ENCODE data around the gene ELAPOR2. TPM values are rescaled to one million over a fixed set of nuclear protein-coding genes. Genes with fewer than 3 reads are reported as not detected.

The ELAPOR2 gene, protein sequence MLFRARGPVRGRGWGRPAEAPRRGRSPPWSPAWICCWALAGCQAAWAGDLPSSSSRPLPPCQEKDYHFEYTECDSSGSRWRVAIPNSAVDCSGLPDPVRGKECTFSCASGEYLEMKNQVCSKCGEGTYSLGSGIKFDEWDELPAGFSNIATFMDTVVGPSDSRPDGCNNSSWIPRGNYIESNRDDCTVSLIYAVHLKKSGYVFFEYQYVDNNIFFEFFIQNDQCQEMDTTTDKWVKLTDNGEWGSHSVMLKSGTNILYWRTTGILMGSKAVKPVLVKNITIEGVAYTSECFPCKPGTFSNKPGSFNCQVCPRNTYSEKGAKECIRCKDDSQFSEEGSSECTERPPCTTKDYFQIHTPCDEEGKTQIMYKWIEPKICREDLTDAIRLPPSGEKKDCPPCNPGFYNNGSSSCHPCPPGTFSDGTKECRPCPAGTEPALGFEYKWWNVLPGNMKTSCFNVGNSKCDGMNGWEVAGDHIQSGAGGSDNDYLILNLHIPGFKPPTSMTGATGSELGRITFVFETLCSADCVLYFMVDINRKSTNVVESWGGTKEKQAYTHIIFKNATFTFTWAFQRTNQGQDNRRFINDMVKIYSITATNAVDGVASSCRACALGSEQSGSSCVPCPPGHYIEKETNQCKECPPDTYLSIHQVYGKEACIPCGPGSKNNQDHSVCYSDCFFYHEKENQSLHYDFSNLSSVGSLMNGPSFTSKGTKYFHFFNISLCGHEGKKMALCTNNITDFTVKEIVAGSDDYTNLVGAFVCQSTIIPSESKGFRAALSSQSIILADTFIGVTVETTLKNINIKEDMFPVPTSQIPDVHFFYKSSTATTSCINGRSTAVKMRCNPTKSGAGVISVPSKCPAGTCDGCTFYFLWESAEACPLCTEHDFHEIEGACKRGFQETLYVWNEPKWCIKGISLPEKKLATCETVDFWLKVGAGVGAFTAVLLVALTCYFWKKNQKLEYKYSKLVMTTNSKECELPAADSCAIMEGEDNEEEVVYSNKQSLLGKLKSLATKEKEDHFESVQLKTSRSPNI
- total RNA-seq (2012; rRNA removed), result 0.83 and 1.3 TPM in 2 replicates
- polyA plus RNA-seq (2012; rRNA removed), result 0.34 and 0.62 TPM in 2 replicates
- 0.11 and 0.13 TPM in 2 replicates for polyA plus RNA-seq (2012; cell fraction: cytosol; rRNA removed)
- 0.09 and 1.6 TPM in 2 replicates for polyA plus RNA-seq (2012; cell fraction: nucleus; rRNA removed; ENCODE audit: low replicate concordance)
- Bru-seq, nascent RNA, result percentile 21 among the genes with signal in this experiment
- percentile 13 among the genes with signal in this experiment for BruChase-seq, experiment 1, labeled RNA remaining after a 6-hour chase
- BruChase-seq, experiment 2, labeled RNA remaining after a 2-hour chase, result percentile 17 among the genes with signal in this experiment
- long read RNA-seq, result 0 reads

- no peaks in the 10 kb centered on the region for H4K20me1 ChIP-seq (ENCODE audit: insufficient read depth, low read length)
- no peak within 1 kb of the TSS for H2AK9ac ChIP-seq (replicated peaks; ENCODE audit: low read depth, low read length, poor library complexity)
- DNase-seq (peak; percentile 8), ATAC-seq (ENCODE audit: low read depth) (peak; percentile 96)
- H2AFZ ChIP-seq (replicated peaks; ENCODE audit: low read length, poor library complexity), result peak within 1 kb of the TSS; percentile 90
- peak within 1 kb of the TSS; percentile 41 for H3K4me3 ChIP-seq (ENCODE audit: insufficient read depth, low read depth, low read length)
- no peak within 1 kb of the TSS for H2AK5ac ChIP-seq (ENCODE audit: low read depth, low read length)
- intact Hi-C loops (cut with micrococcal nuclease) (no loop called here), in situ Hi-C loops (cut with MboI; ENCODE audit: low sequenced_read_pairs) (no loop called here), dilution Hi-C loops (cut with HindIII; ENCODE audit: low sequenced_read_pairs, unreplicated experiment) (no loop called here)
- peak within 1 kb of the TSS; percentile 94 for H3K4me2 ChIP-seq (ENCODE audit: low read depth, low read length)
- H4K5ac ChIP-seq (ENCODE audit: low read depth, low read length), result no peak within 1 kb of the TSS
- no peak within 1 kb of the TSS for H3K23ac ChIP-seq (ENCODE audit: low read depth, low read length)
- H3K4ac ChIP-seq (ENCODE audit: low read depth, low read length), result no peak within 1 kb of the TSS
- H3K4me1 ChIP-seq (ENCODE audit: control insufficient read depth, insufficient read depth, low read length), result peaks cover 1% of the 10 kb centered on the region; the same call in 1 of the 2 replicates
- H4K91ac ChIP-seq (ENCODE audit: insufficient read depth, low read depth, low read length), result no peak within 1 kb of the TSS
- H4K8ac ChIP-seq (ENCODE audit: low read depth in 2 of 2, low read length in 2 of 2), result no peak within 1 kb of the TSS
- no peak within 1 kb of the TSS for H2BK5ac ChIP-seq (ENCODE audit: low read depth, low read length, poor library complexity, severe bottlenecking)
- no peaks in the 10 kb centered on the region for H3K79me1 ChIP-seq (ENCODE audit: low read depth in 1 of 2, low read length in 2 of 2)
- H2BK20ac ChIP-seq (ENCODE audit: low read depth, low read length), result no peak within 1 kb of the TSS
- H3K56ac ChIP-seq (ENCODE audit: extremely low read depth, insufficient read depth, low read length), result no peak within 1 kb of the TSS
- no peak within 1 kb of the TSS for H2BK120ac ChIP-seq (ENCODE audit: low read depth, low read length)
- no TSS peak for BruUV-seq (replicated peaks)
- H3K9me3 ChIP-seq (ENCODE audit: control insufficient read depth, insufficient read depth, low read length), result no peaks in the 10 kb centered on the region
- no CpG with 5 or more reads among the region's 70 CpGs for WGBS, 2 experiments (ENCODE audit: extremely low coverage in 2 of 2, insufficient read length in 1 of 2)
- H3K36me3 ChIP-seq (ENCODE audit: control insufficient read depth, insufficient read depth, low read length), result no peaks in the 10 kb centered on the region
- no peak within 1 kb of the TSS for H3K27ac ChIP-seq (ENCODE audit: insufficient read depth, low read length)
- ChIA-PET CTCF (interaction anchor here (0.5 kb wide), 1 partner anchor 802 kb away, joined by 8 read pairs; no protein-coding TSS in a partner anchor), POLR2A (ENCODE audit: unreplicated experiment) (no interaction called here)
- no peak within 1 kb of the TSS for H2BK15ac ChIP-seq (ENCODE audit: low read depth, low read length)
- no peak within 1 kb of the TSS for H3K14ac ChIP-seq (replicated peaks; ENCODE audit: low read depth, low read length)
- H3K18ac ChIP-seq (ENCODE audit: low read depth, low read length), result no peak within 1 kb of the TSS
- H3K9ac ChIP-seq (ENCODE audit: low read depth, low read length), result no peak within 1 kb of the TSS
- no peaks in the 10 kb centered on the region for H3K9me1 ChIP-seq (ENCODE audit: insufficient read depth, low read length)
- TF ChIP-seq CTCF (conservative IDR thresholded peaks at IDR 0.05; ENCODE audit: low read depth, low read length), result peak; percentile 27; the same call in 1 of the 2 replicates
- TF ChIP-seq, protein P1, sequence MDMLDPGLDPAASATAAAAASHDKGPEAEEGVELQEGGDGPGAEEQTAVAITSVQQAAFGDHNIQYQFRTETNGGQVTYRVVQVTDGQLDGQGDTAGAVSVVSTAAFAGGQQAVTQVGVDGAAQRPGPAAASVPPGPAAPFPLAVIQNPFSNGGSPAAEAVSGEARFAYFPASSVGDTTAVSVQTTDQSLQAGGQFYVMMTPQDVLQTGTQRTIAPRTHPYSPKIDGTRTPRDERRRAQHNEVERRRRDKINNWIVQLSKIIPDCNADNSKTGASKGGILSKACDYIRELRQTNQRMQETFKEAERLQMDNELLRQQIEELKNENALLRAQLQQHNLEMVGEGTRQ (IDR thresholded peaks at IDR 0.05; ENCODE audit: low read depth, low read length), result no peak
- no peak for TF ChIP-seq BHLHE40 (IDR thresholded peaks at IDR 0.05; ENCODE audit: low read depth, low read length)
- no peak for TF ChIP-seq RFX5 (IDR thresholded peaks at IDR 0.05; ENCODE audit: low read depth, low read length)
- no peak for TF ChIP-seq ELK1 (IDR thresholded peaks at IDR 0.05; ENCODE audit: borderline replicate concordance, low read depth, low read length)
- no peak for TF ChIP-seq MAZ (IDR thresholded peaks at IDR 0.05; ENCODE audit: borderline replicate concordance, low read depth, low read length)
- peaks cover 9% of the 10 kb centered on the region for H3K27me3 ChIP-seq (ENCODE audit: control insufficient read depth, insufficient read depth, low read length)
Observed at GRCh38 chr7:87059525-87060287, at the start of gene ELAPOR2. Gene ELAPOR2, minus strand, starts transcription at chr7:87059654. Its CDS starts 141 bp downstream, at chr7:87059513.
